GM19397 (cell line): ENCODE results near the gene NRXN3.
"Not testable (repeated sequence)": the region's sequence is repeated elsewhere in the genome, so short reads cannot be mapped to it uniquely, and the experiment has no call there.

Experiments
- ATAC-seq: cut with Tn5 transposase; IDR thresholded peaks from one replicate; pipeline ENCODE4 v1.9.1; 2021; ENCODE audit warnings: mild to moderate bottlenecking, moderate library complexity; ENCODE audit not compliant: unreplicated experiment

Gene NRXN3

DNA sequence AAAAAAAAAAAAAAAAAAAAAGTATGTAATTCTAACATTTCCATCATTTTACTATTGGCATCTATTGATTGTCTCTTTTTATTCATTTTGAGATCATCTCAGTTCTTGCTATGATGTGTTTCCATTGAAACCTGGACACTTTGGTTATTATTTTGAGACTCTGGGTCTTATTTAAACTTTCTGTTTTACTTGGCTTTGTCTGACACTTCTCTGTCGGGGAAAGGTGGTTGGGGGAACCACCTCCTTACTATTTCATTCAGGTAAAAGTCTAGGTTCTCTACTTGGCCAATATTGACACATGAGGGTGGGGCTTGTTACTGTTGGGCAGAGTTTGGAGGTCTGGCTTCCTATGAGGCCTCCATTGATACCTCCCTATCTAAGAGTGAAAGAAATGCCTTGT is 228.0 kb downstream of the NRXN3 start:
- ATAC-seq, result no peak

GRCh38 chr14:78399316-78399889 is 229.2 kb downstream of the NRXN3 start:
- no peak for ATAC-seq

GRCh38 chr14:78401866-78402265 is 231.7 kb downstream of the NRXN3 start:
- ATAC-seq, result no peak

GRCh38 chr14:78403278-78403815 is 233.2 kb downstream of the NRXN3 start:
- ATAC-seq, result peak; percentile 67

DNA sequence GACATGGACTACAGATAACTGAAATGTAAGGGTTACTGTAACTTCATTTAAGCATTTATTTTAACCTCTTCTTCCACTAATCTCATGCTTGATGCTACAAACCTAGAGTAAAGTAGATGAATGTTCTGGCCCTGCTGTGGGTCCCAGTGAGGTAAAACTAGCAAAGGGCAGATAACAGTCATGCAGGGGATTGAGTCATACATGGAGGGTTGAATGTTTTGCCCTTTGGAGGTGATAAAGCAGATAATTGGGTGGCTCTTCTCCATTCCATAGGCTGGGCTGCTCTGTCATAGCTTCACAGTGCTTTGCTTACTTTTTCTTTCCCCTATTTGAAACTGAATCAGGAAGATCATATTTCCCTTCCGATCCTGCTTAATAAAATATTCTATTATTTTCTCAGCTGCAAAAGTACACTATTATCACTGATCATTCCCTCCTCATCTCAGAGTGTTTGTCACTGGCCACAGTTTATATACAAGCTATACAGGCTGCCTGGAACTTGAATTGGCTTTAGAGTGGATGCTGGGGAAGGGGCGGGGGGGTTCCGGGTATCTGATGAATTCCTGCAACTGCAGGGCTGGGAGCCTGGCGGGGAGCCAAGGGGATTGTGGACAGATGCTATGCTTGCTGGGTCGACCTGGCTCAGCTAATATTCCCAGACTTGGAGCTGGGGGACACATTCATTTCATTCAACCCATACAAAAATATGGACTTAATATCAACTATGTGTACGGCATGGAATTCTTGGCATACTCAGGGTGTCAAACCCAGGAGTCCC is 235.1 kb downstream of the NRXN3 start:
- ATAC-seq, result no peak

DNA sequence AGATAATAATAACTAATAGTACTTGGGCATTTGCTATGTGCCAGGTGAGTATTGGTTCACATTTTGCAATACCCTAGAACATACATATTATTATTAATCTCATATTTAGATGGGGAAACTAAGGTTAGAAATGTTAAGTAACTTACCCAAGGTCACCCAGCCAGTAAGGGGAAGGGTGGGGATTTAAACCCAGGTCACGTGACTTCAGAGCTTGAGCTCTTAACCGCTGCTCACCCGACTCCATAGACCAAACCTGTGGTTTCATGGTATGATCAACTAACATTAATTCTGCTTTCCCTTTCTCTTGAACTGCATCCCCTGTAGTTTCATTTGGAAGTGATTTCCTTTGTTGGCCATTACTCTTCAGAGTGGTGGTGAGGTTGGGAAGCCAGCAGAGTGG is 242.3 kb downstream of the NRXN3 start:
- ATAC-seq, result no peak

GRCh38 chr14:78414172-78414571 is 244.0 kb downstream of the NRXN3 start:
- ATAC-seq, result no peak

GRCh38 chr14:78417532-78417931 is 247.4 kb downstream of the NRXN3 start:
- ATAC-seq, result no peak

GRCh38 chr14:78424311-78424710 is 254.1 kb downstream of the NRXN3 start:
- no peak for ATAC-seq

DNA sequence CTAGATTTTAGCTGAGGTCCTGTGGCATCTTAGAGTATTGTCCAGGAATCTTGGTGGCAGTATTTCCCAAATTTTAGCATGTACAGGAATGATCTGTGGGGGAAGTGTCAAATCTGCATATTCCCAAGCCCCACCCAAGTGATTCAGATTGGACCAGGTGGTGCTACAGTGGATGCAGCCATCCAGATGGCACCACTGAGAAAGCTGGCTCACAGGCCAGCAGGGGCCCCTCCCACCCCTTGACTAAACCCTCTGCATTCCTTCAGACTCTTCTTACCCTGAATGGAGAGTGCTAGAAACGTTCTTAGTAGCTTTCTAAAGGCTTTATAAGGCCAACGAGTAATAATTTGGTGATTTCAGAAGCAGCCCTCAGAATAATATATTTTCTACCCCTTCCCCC is 255.2 kb downstream of the NRXN3 start:
- ATAC-seq, result no peak

GRCh38 chr14:78425782-78426181 is 255.6 kb downstream of the NRXN3 start:
- ATAC-seq, result no peak

DNA sequence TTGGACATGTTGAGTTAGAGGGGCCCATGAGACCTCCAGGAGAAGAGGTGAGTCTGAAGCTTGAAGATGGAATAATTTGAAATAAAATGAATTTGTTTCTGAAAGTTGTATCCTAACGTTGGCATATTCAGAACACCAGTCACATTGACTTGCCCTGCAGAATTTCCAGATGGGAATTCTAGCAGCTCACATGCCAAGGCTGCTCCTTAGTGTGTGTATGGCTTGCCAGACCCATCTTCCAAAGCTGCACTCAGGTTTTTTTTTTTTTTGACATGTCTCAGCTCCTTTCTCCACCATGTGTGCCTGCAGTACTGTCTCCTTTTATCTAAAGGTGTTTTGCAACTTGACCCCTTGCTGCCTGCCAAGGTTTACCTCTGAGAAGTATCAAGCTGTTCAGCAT is 261.9 kb downstream of the NRXN3 start:
- no peak for ATAC-seq

DNA sequence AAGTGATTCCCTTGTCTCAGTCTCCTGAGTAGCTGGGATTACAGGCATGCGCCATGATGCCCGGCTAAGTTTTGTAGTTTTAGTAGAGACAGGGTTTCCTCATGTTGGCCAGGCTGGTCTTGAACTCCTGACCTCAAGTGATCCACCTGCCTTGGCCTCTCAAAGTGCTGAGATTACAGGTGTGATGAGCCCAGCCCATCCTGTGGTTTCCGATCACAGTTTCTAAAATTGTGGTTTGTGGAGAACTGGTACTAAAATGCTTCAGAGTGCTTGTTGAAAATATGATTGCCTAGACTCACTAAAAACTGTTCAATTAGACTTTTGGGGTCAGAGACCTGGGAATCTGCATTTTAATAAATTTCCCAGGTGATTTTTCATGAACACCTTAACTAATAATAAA is 267.3 kb downstream of the NRXN3 start:
- not testable (repeated sequence) for ATAC-seq

GRCh38 chr14:78440356-78440894 is 270.3 kb downstream of the NRXN3 start:
- ATAC-seq, result no peak

DNA sequence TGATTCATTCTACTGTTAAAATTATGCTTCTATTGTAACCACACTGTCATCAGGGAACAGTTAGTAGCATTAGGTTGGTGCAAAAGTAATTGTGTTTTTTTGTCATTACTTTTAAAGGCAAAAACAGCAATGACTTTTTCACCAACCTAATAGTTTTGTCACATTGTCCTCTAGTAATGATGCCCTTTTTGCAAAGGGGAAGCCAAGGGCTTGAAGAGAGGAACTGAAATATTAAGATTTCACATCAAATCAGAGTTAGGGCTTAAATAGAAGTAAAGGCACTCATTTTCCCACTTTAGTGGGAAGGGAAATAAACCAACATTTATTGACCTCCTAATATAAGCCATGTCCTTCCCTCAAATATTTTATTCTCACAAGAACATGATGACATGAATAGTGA is 273.7 kb downstream of the NRXN3 start:
- no peak for ATAC-seq

DNA sequence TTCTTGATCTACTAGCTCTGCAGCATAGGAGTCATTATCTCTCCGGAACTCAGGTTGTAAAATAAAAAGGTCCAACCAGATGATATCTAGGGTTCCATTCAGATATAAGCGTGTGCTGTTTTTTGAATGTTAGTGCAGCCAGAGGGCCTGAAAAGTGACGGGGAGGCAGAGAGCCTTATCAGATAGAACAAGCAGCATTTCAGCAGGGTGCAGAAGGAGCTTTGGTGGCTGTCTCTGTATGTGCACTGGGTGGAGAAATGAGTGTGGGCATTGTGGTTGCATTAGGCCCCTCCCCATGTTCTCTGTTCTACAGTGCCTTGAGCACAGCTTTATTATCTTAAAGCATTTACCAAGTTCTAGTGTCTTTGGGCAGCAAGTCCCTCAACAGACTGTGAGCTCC is 275.1 kb downstream of the NRXN3 start:
- ATAC-seq, result no peak

DNA sequence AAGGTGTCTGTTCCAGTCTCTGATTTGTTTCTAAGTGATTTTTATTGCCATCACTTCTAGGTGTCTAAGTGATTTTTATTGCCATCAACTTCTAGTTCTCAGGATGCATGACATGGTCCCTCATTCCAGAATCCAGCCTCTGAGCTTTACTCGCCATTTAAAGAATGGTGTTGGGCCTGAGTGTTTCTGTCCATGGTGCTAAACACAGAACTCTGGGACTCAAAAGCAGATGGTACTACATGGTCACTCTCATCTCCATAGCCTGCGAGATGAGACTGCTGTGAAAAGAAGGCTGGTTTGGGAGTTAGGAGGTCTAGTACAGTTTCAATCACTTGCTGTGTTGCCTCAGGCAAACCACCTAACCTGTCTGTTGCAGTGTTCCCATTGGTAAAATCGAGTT is 276.6 kb downstream of the NRXN3 start:
- no peak for ATAC-seq

- peak; percentile 66 for ATAC-seq
Measured at GRCh38 chr14:78448164-78449094, 278.3 kb downstream of the NRXN3 start.

DNA sequence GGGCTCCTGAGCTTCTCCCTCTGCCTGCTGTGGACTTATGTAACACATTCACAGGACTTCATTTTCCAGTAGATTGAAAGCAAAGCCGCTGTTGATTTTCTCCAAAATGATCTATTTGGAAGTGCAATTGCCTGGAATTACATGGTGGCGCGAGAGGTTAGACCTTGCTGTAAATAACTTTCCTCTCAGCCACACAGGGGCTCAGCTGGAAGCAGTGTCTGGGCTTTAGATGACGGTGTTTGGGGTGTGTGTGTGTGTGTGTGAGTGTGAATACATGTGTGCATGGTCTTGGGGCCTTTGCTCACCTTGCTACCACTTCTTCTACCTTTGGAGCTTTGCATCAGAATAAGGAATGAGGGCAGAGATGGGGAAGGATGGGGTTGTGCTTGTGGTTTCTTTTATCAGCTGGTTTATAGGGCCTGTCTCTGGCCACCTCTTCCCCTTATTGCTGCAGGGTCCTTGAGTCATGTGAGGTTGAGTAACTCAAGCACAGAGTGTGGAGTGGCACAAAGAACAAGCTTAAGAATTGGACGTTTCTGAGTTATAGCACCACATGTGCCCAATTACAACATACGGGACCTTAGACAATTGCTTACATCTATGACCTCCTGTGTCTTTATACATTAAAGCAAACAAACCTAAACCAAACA is 280.6 kb downstream of the NRXN3 start:
- no peak for ATAC-seq

- ATAC-seq, result no peak
Measured at GRCh38 chr14:78451319-78451695, 281.1 kb downstream of the NRXN3 start.
